Endothelial cell of umbilical vein (primary cell): ENCODE data around the gene PLEKHG1. TPM values are rescaled to one million over a fixed set of nuclear protein-coding genes. Genes with fewer than 3 reads are reported as not detected.

Experiments used
- BruUV-seq: library from RNA; stranded (reverse); fragments of 400-500 nt; replicated peaks from 2 replicates; lab custom pipeline; 2021; lab: Mats Ljungman, UMichigan
- CTCF ChIA-PET: fragments of 300-600, 350-600 bp; sonication (Branson Sonifier 250); formaldehyde crosslinking; loops from one replicate; lab custom pipeline; 2021; ENCODE audit warnings: antibody characterized with exemption, inconsistent platforms; lab: Charles Lee
- POLR2A ChIA-PET: fragments of 300-600, 350-600 bp; sonication (Branson Sonifier 250); formaldehyde crosslinking; loops from one replicate; lab custom pipeline; 2021; ENCODE audit warnings: antibody characterized with exemption, inconsistent platforms; lab: Charles Lee
- DNase-seq: peaks from one replicate; pipeline ENCODE4 v3.0.0-alpha.2; 2011; ENCODE audit warnings: low read depth, low spot score
- FAIRE-seq: peaks from 2 replicates; lab custom pipeline; 2011; peaks lifted over from hg19 to GRCh38; lab: Jason Lieb, UNC
- H2AFZ ChIP-seq: 2 replicates; pipeline ENCODE4 v1.6.0; 2012; ENCODE audit warnings: low read depth, low read length, control low read depth, inconsistent platforms
- H3K27ac ChIP-seq: 2 replicates; pipeline ENCODE4 v1.5.1; 2011; ENCODE audit warnings: low read depth, mild to moderate bottlenecking, control low read depth, low read length, moderate library complexity; ENCODE audit not compliant: insufficient read depth
- H3K27me3 ChIP-seq, 2 experiments: 2 replicates each; pipeline versions ENCODE4 v1.6.0 to v1.6.1; 2011; ENCODE audit warnings: low read length in 2 of 2, mixed read lengths in 1 of 2; ENCODE audit not compliant: control insufficient read depth in 2 of 2, insufficient read depth in 2 of 2
- H3K36me3 ChIP-seq, 2 experiments: 2 replicates in 1 of 2; 3 replicates in 1 of 2; pipeline ENCODE4 v1.5.1; 2011; ENCODE audit warnings: low read length in 2 of 2, mild to moderate bottlenecking in 1 of 2, moderate library complexity in 1 of 2; ENCODE audit not compliant: control insufficient read depth in 2 of 2, insufficient read depth in 2 of 2; ENCODE audit errors: extremely low read depth in 1 of 2
- H3K4me1 ChIP-seq: 3 replicates; pipeline ENCODE4 v1.5.1; 2011; ENCODE audit warnings: mild to moderate bottlenecking, low read length; ENCODE audit not compliant: control insufficient read depth, insufficient read depth; ENCODE audit errors: extremely low read depth
- H3K4me2 ChIP-seq: 2 replicates; pipeline ENCODE4 v1.6.1; 2011; ENCODE audit warnings: low read length, control low read depth, mixed read lengths; ENCODE audit not compliant: insufficient read depth
- H3K4me3 ChIP-seq, 3 experiments: fragments of 200-600 bp in 1 of 3; sonication (generic), shearing (Covaris generic) in 1 of 3; replicated peaks in 1 of 3; 2 replicates each; pipeline ENCODE4 v1.5.1; 2011 to 2016; ENCODE audit warnings: control low read depth in 3 of 3, low read length in 3 of 3, mild to moderate bottlenecking in 2 of 3, inconsistent platforms in 1 of 3, low read depth in 1 of 3, moderate library complexity in 1 of 3; ENCODE audit not compliant: insufficient read depth in 1 of 3
- H3K79me2 ChIP-seq: 2 replicates; pipeline ENCODE4 v1.6.0; 2012; ENCODE audit warnings: low read length, inconsistent platforms; ENCODE audit not compliant: control insufficient read depth, insufficient read depth
- H3K9ac ChIP-seq: replicated peaks from 2 replicates; pipeline ENCODE3; 2011; ENCODE audit warnings: low read length, control low read depth; ENCODE audit not compliant: insufficient read depth; ENCODE audit errors: extremely low read depth
- H3K9me1 ChIP-seq: replicated peaks from 3 replicates; pipeline ENCODE4 v1.6.0; 2011; ENCODE audit warnings: mild to moderate bottlenecking, low read length; ENCODE audit not compliant: control insufficient read depth, insufficient read depth; ENCODE audit errors: extremely low read depth
- H3K9me3 ChIP-seq: replicated peaks from 2 replicates; pipeline ENCODE4 v1.5.1; 2012; ENCODE audit warnings: low read length, inconsistent platforms; ENCODE audit not compliant: control insufficient read depth, insufficient read depth
- H4K20me1 ChIP-seq: replicated peaks from 2 replicates; pipeline ENCODE3; 2011; ENCODE audit warnings: mild to moderate bottlenecking, low read length; ENCODE audit not compliant: control insufficient read depth, insufficient read depth; ENCODE audit errors: extremely low read depth
- EZH2 ChIP-seq: IDR thresholded peaks from 2 replicates; pipeline ENCODE4 v1.6.1; 2012; ENCODE audit warnings: borderline replicate concordance, low read depth, mild to moderate bottlenecking, moderate library complexity, low read length, inconsistent platforms; ENCODE audit not compliant: severe bottlenecking
- FOS ChIP-seq: IDR thresholded peaks from 2 replicates; pipeline ENCODE4 v1.6.1; 2011; ENCODE audit warnings: mild to moderate bottlenecking, low read length, moderate library complexity, borderline replicate concordance; ENCODE audit not compliant: insufficient read depth
- GATA2 ChIP-seq: IDR thresholded peaks from 2 replicates; pipeline ENCODE4 v1.7.0; 2011; ENCODE audit warnings: low read depth, mild to moderate bottlenecking, moderate library complexity, mixed read lengths, low read length; ENCODE audit not compliant: insufficient read length, insufficient read depth
- JUN ChIP-seq: IDR thresholded peaks from 2 replicates; pipeline ENCODE4 v1.6.1; 2011; ENCODE audit warnings: borderline replicate concordance, low read depth; ENCODE audit not compliant: insufficient read length, insufficient read depth
- MYC ChIP-seq: IDR thresholded peaks from one replicate; pipeline ENCODE4 v1.6.1; 2011; ENCODE audit warnings: mild to moderate bottlenecking, low read depth, low read length
- POLR2A ChIP-seq: IDR thresholded peaks from 2 replicates; pipeline ENCODE4 v1.6.1; 2012; ENCODE audit warnings: low read depth, mild to moderate bottlenecking, control low read depth, low read length
- POLR2AphosphoS5 ChIP-seq: IDR thresholded peaks from 2 replicates; pipeline ENCODE4 v1.6.1; 2012; ENCODE audit warnings: low read depth, mild to moderate bottlenecking, control low read depth, low read length, moderate library complexity; ENCODE audit not compliant: insufficient read depth
- dilution Hi-C: fragments of 300-500 bp; cut with MboI; formaldehyde crosslinking; loops from one replicate; pipeline ENCODE4 v1.15.0; 2019; ENCODE audit warnings: low sequenced_read_pairs; ENCODE audit not compliant: extremely low pct_ligation_motif_present
- intact Hi-C: fragments of 100-400 bp; cut with micrococcal nuclease; formaldehyde crosslinking; loops from one replicate; pipeline ENCODE4 v1.10.0; 2022
- polyA plus RNA-seq, 4 experiments: library from polyadenylated mRNA; depleted of rRNA in 3 of 4; stranded (reverse) in 3 of 4; unstranded in 1 of 4; fragments of >200 nt; gene quantifications; 2 replicates each; pipeline versions ENCODE4 v1.2.1 to v1.2.3, GENCODE V29; 2011 to 2012; ENCODE audit warnings: missing spikeins in 1 of 4
- total RNA-seq: library from RNA; stranded (reverse); gene quantifications from 2 replicates; pipeline ENCODE4 v1.2.3, GENCODE V29; 2021
- TF ChIP-seq, protein P1 (sequence below), 2 donors: IDR thresholded peaks; 1 replicate in 1 of 2; 2 replicates in 1 of 2; pipeline ENCODE4 v1.5.1; 2011; ENCODE audit warnings: low read length in 2 of 2, mild to moderate bottlenecking in 2 of 2, moderate library complexity in 2 of 2, control low read depth in 1 of 2, inconsistent platforms in 1 of 2, low read depth in 1 of 2; ENCODE audit not compliant: insufficient read depth in 1 of 2; ENCODE audit errors: extremely low read depth in 1 of 2
- TF ChIP-seq, protein P2 (sequence below): IDR thresholded peaks from 2 replicates; pipeline ENCODE4 v1.6.1; 2011; ENCODE audit not compliant: insufficient read depth, insufficient read length

PLEKHG1 gene
- total and polyA plus RNA-seq, 2 donors (not counting 3 experiments of a cell fraction or from before 2014, with no cell fraction given), result 8.8 to 62.5 TPM

DNA sequence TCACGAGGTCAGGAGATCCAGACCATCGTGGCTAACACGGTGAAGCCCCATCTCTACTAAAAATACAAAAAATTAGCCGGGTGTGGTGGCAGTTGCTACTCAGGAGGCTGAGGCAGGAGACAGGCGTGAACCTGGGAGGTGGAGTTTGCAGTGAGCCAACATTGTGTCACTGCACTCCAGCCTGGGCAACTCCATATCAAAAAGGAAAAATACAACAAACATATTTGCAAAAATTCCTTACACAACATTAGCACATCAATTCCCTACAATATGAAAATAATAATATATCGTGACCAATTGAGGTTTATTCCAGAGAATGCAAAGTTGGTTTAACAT, 38.8 kb upstream of the PLEKHG1 start:
- intact Hi-C loops, result no loop called here
- BruUV-seq, result no TSS peak
- no peaks in the 10 kb centered on the region for H3K36me3 ChIP-seq
- FAIRE-seq (no peak), DNase-seq (no peak)
- no peak overlapping the region for H3K4me2 ChIP-seq
- CTCF ChIA-PET, result no interaction called here
- H3K4me1 ChIP-seq, result no peaks in the 10 kb centered on the region
- H3K27ac ChIP-seq, result no peak overlapping the region
- TF ChIP-seq POLR2AphosphoS5, result no peak
- TF ChIP-seq, protein P1, sequence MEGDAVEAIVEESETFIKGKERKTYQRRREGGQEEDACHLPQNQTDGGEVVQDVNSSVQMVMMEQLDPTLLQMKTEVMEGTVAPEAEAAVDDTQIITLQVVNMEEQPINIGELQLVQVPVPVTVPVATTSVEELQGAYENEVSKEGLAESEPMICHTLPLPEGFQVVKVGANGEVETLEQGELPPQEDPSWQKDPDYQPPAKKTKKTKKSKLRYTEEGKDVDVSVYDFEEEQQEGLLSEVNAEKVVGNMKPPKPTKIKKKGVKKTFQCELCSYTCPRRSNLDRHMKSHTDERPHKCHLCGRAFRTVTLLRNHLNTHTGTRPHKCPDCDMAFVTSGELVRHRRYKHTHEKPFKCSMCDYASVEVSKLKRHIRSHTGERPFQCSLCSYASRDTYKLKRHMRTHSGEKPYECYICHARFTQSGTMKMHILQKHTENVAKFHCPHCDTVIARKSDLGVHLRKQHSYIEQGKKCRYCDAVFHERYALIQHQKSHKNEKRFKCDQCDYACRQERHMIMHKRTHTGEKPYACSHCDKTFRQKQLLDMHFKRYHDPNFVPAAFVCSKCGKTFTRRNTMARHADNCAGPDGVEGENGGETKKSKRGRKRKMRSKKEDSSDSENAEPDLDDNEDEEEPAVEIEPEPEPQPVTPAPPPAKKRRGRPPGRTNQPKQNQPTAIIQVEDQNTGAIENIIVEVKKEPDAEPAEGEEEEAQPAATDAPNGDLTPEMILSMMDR (IDR thresholded peaks at IDR 0.05; ENCODE audit: extremely low read depth in 1 of 2, insufficient read depth in 1 of 2, low read depth in 1 of 2, low read length in 2 of 2), result no peak
- no peak for TF ChIP-seq POLR2A
- no peak for TF ChIP-seq GATA2
- H4K20me1 ChIP-seq, result no peaks in the 10 kb centered on the region
- H3K9me3 ChIP-seq, result no peaks in the 10 kb centered on the region
- POLR2A ChIA-PET, result no interaction called here
- dilution Hi-C loops, result no loop called here
- H3K4me3 ChIP-seq, result no peak overlapping the region
- H3K79me2 ChIP-seq, result no peaks in the 10 kb centered on the region
- H3K9ac ChIP-seq, result no peak overlapping the region
- H2AFZ ChIP-seq, result no peak overlapping the region
- no peaks in the 10 kb centered on the region for H3K9me1 ChIP-seq
- H3K27me3 ChIP-seq, result peaks cover 0 to 2% of the 10 kb centered on the region in 2 experiments

DNA sequence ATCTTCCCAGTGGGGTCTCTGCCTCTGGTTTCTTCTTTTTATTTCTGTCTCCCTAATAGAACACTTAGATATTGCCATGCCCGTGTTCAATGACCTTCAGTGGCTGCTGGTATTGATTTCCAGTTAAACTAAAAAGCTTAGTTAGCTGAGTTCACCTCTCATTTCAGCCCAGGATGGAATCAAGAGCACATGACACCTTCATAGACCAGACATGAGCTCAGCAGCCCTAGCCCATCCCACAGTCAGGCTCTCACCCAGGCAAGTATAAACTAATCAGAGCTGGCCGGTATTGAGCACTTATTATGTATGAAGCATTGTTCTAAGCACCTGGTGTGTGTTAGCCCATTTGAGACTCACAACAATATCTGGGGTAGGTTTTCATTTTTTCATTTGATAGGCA, 33.7 kb upstream of the PLEKHG1 start:
- ChIA-PET CTCF (no interaction called here), POLR2A (no interaction called here)
- H4K20me1 ChIP-seq, result no peaks in the 10 kb centered on the region
- H3K4me1 ChIP-seq, result no peaks in the 10 kb centered on the region
- H3K27me3 ChIP-seq, result peaks cover 6 to 12% of the 10 kb centered on the region in 2 experiments
- H3K4me2 ChIP-seq, result no peak overlapping the region
- DNase-seq, result no peak
- no peaks in the 10 kb centered on the region for H3K9me1 ChIP-seq
- no peak overlapping the region for H3K27ac ChIP-seq
- TF ChIP-seq EZH2, result no peak
- TF ChIP-seq JUN, result no peak
- TF ChIP-seq POLR2AphosphoS5, result no peak
- no peak for TF ChIP-seq MYC
- TF ChIP-seq, protein P1 (IDR thresholded peaks at IDR 0.05; ENCODE audit: extremely low read depth in 1 of 2, insufficient read depth in 1 of 2, low read depth in 1 of 2, low read length in 2 of 2), result no peak
- TF ChIP-seq FOS, result no peak
- no peak for TF ChIP-seq GATA2
- TF ChIP-seq, protein P2, sequence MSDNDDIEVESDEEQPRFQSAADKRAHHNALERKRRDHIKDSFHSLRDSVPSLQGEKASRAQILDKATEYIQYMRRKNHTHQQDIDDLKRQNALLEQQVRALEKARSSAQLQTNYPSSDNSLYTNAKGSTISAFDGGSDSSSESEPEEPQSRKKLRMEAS, result no peak
- no peak for TF ChIP-seq POLR2A
- H2AFZ ChIP-seq, result no peak overlapping the region
- dilution Hi-C loops, result no loop called here
- no peak for FAIRE-seq
- intact Hi-C loops, result no loop called here
- H3K9ac ChIP-seq, result no peak overlapping the region
- no TSS peak for BruUV-seq
- no peak overlapping the region for H3K4me3 ChIP-seq
- H3K36me3 ChIP-seq, result no peaks in the 10 kb centered on the region
- H3K79me2 ChIP-seq, result no peaks in the 10 kb centered on the region
- no peaks in the 10 kb centered on the region for H3K9me3 ChIP-seq
